HEK293 (cell line): Measurements from ENCODE around the gene LIX1L.

Experiments
- GLIS2 ChIP-seq: fragments of 450-650 bp; formaldehyde crosslinking; IDR thresholded peaks from 2 replicates; pipeline ENCODE4 v1.5.1; 2016; ENCODE audit warnings: missing biosample characterization, missing genetic modification characterization
- KLF1 ChIP-seq: fragments of 450-650 bp; formaldehyde crosslinking; IDR thresholded peaks from 2 replicates; pipeline ENCODE4 v1.5.1; 2016; ENCODE audit warnings: missing biosample characterization, missing genetic modification characterization
- PRDM1 ChIP-seq: fragments of 450-650 bp; formaldehyde crosslinking; IDR thresholded peaks from 2 replicates; pipeline ENCODE4; 2016; ENCODE audit warnings: missing biosample characterization, missing genetic modification characterization
- RBAK ChIP-seq: fragments of 450-650 bp; formaldehyde crosslinking; IDR thresholded peaks from 2 replicates; pipeline ENCODE4 v1.5.1; 2016; ENCODE audit warnings: missing biosample characterization, missing genetic modification characterization
- REPIN1 ChIP-seq: fragments of 450-650 bp; formaldehyde crosslinking; IDR thresholded peaks from 2 replicates; pipeline ENCODE4 v1.5.1; 2017; ENCODE audit warnings: missing biosample characterization, missing genetic modification characterization, low read depth
- YY2 ChIP-seq: fragments of 450-650 bp; formaldehyde crosslinking; IDR thresholded peaks from 2 replicates; pipeline ENCODE4 v1.5.1; 2016; ENCODE audit warnings: missing biosample characterization, missing genetic modification characterization
- ZBTB1 ChIP-seq: fragments of 450-650 bp; formaldehyde crosslinking; IDR thresholded peaks from 2 replicates; pipeline ENCODE4 v1.5.1; 2016; ENCODE audit warnings: missing biosample characterization, missing genetic modification characterization
- ZBTB17 ChIP-seq: fragments of 450-650 bp; formaldehyde crosslinking; IDR thresholded peaks from 2 replicates; pipeline ENCODE4 v1.5.1; 2016; ENCODE audit warnings: missing biosample characterization, missing genetic modification characterization
- ZNF114 ChIP-seq: fragments of 450-650 bp; formaldehyde crosslinking; IDR thresholded peaks from 2 replicates; pipeline ENCODE4 v1.5.0; 2017; ENCODE audit warnings: missing biosample characterization, missing genetic modification characterization
- ZNF138 ChIP-seq: fragments of 450-650 bp; formaldehyde crosslinking; IDR thresholded peaks from 2 replicates; pipeline ENCODE4 v1.5.1; 2016; ENCODE audit warnings: missing biosample characterization, missing genetic modification characterization, borderline replicate concordance
- ZNF174 ChIP-seq: fragments of 450-650 bp; formaldehyde crosslinking; IDR thresholded peaks from 2 replicates; pipeline ENCODE4 v1.5.0; 2017; ENCODE audit warnings: missing biosample characterization, mild to moderate bottlenecking, missing genetic modification characterization
- ZNF24 ChIP-seq: fragments of 450-650 bp; formaldehyde crosslinking; IDR thresholded peaks from 2 replicates; pipeline ENCODE4 v1.5.1; 2016; ENCODE audit warnings: missing biosample characterization, missing genetic modification characterization
- ZNF274 ChIP-seq, 2 experiments: fragments of 200-500 bp in 1 of 2; fragments of 450-650 bp in 1 of 2; sonication (Bioruptor generic) in 1 of 2; formaldehyde crosslinking in 1 of 2; IDR thresholded peaks; 2 replicates each; pipeline versions ENCODE4 v1.5.1 to v1.6.1; 2014 to 2016; ENCODE audit warnings: borderline replicate concordance in 1 of 2, inconsistent platforms in 1 of 2, low read length in 1 of 2, missing biosample characterization in 1 of 2, missing genetic modification characterization in 1 of 2
- ZNF391 ChIP-seq: fragments of 450-650 bp; formaldehyde crosslinking; IDR thresholded peaks from 2 replicates; pipeline ENCODE4 v1.5.1; 2016; ENCODE audit warnings: low read depth, missing biosample characterization, missing genetic modification characterization, borderline replicate concordance
- ZNF398 ChIP-seq: fragments of 450-650 bp; formaldehyde crosslinking; IDR thresholded peaks from 2 replicates; pipeline ENCODE4 v1.5.1; 2017; ENCODE audit warnings: missing biosample characterization, missing genetic modification characterization
- ZNF404 ChIP-seq: fragments of 450-650 bp; formaldehyde crosslinking; IDR thresholded peaks from 2 replicates; pipeline ENCODE4 v1.5.1; 2017; ENCODE audit warnings: missing biosample characterization, missing genetic modification characterization
- ZNF510 ChIP-seq: fragments of 450-650 bp; formaldehyde crosslinking; IDR thresholded peaks from 2 replicates; pipeline ENCODE4 v1.5.1; 2018; ENCODE audit warnings: mild to moderate bottlenecking, missing genetic modification characterization, missing biosample characterization; ENCODE audit not compliant: insufficient replicate concordance
- ZNF514 ChIP-seq: fragments of 450-650 bp; formaldehyde crosslinking; IDR thresholded peaks from 2 replicates; pipeline ENCODE4 v1.5.1; 2016; ENCODE audit warnings: missing biosample characterization, missing genetic modification characterization
- ZNF560 ChIP-seq: fragments of 450-650 bp; formaldehyde crosslinking; IDR thresholded peaks from 2 replicates; pipeline ENCODE4 v1.5.1; 2017; ENCODE audit warnings: missing biosample characterization, missing genetic modification characterization, borderline replicate concordance
- ZNF610 ChIP-seq: fragments of 450-650 bp; formaldehyde crosslinking; IDR thresholded peaks from 2 replicates; pipeline ENCODE4 v1.5.1; 2016; ENCODE audit warnings: missing biosample characterization, missing genetic modification characterization, borderline replicate concordance
- ZNF626 ChIP-seq: fragments of 450-650 bp; sonication (Bioruptor Pico); formaldehyde crosslinking; IDR thresholded peaks from 2 replicates; pipeline ENCODE4 v1.5.1; 2018; ENCODE audit warnings: missing biosample characterization, missing genetic modification characterization, inconsistent platforms
- ZNF677 ChIP-seq: fragments of 450-650 bp; IDR thresholded peaks from 2 replicates; pipeline ENCODE4 v1.5.0; 2018; ENCODE audit warnings: missing biosample characterization, mild to moderate bottlenecking, missing genetic modification characterization, moderate library complexity
- ZNF707 ChIP-seq: fragments of 450-650 bp; formaldehyde crosslinking; IDR thresholded peaks from 2 replicates; pipeline ENCODE4 v1.5.1; 2016; ENCODE audit warnings: missing biosample characterization, missing genetic modification characterization
- ZNF785 ChIP-seq: fragments of 450-650 bp; formaldehyde crosslinking; IDR thresholded peaks from 2 replicates; pipeline ENCODE4 v1.5.1; 2016; ENCODE audit warnings: missing biosample characterization, missing genetic modification characterization
- ZNF792 ChIP-seq: fragments of 450-650 bp; formaldehyde crosslinking; IDR thresholded peaks from 2 replicates; pipeline ENCODE4 v1.5.1; 2016; ENCODE audit warnings: missing biosample characterization, missing genetic modification characterization
- ZNF843 ChIP-seq: fragments of 450-650 bp; formaldehyde crosslinking; IDR thresholded peaks from 2 replicates; pipeline ENCODE4 v1.5.1; 2016; ENCODE audit warnings: missing biosample characterization, missing genetic modification characterization
- ZSCAN16 ChIP-seq: fragments of 450-650 bp; formaldehyde crosslinking; IDR thresholded peaks from 2 replicates; pipeline ENCODE4 v1.5.1; 2016; ENCODE audit warnings: missing biosample characterization, missing genetic modification characterization
- ZSCAN4 ChIP-seq: fragments of 450-650 bp; formaldehyde crosslinking; IDR thresholded peaks from 2 replicates; pipeline ENCODE4 v1.5.1; 2017; ENCODE audit warnings: missing biosample characterization, missing genetic modification characterization
- TF ChIP-seq, protein P1 (sequence below): fragments of 450-650 bp; formaldehyde crosslinking; IDR thresholded peaks from 2 replicates; pipeline ENCODE4 v1.5.1; 2016; ENCODE audit warnings: missing biosample characterization, missing genetic modification characterization
- TF ChIP-seq, protein P2 (sequence below): fragments of 450-650 bp; IDR thresholded peaks from 2 replicates; pipeline ENCODE4 v1.5.1; 2018; ENCODE audit warnings: missing biosample characterization, missing genetic modification characterization

Gene LIX1L

DNA sequence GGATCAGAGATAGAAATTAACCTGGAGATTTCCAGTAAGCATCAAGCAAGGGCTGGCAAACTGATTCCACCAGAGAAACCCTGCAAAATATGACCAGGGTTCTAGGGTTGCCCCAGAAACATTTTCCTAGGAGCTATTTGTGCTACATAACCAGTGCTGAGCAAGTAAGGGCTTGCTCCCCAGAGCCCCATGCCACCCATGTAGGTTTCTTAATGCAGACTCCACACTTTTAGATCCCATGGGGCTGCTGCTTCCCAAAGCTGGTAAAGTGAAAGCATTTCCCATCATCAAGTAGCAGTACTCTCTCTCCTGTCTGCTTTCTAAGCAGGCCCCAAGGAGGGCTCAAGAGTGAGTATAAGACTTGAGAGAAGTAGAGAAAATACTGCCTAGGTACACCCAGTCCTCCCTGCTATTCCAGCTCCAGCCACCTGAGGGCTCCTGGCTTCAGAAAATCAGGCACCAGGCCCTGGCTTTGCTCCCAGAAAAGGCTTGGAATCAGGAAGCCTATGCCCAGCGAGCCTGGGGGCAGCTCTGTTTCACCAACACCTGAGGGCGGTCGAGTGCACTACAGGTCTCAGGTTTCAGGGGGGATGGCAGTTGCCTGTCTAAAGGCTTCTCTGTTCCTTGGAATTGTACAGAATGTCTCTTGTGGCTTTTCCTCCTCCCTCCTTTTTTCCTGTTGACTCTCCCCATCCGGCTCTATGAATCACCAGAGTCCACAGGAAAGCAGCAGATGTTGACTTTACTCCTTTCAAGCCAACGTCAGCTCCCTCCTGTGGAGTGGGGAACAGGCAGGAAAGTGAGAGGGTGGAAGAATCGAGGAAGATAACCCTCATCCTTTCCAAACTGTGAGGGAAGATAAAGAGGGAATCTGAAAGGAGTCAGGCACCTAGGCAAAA is 66.0 kb downstream of the LIX1L start (continued):
- TF ChIP-seq, protein P1, sequence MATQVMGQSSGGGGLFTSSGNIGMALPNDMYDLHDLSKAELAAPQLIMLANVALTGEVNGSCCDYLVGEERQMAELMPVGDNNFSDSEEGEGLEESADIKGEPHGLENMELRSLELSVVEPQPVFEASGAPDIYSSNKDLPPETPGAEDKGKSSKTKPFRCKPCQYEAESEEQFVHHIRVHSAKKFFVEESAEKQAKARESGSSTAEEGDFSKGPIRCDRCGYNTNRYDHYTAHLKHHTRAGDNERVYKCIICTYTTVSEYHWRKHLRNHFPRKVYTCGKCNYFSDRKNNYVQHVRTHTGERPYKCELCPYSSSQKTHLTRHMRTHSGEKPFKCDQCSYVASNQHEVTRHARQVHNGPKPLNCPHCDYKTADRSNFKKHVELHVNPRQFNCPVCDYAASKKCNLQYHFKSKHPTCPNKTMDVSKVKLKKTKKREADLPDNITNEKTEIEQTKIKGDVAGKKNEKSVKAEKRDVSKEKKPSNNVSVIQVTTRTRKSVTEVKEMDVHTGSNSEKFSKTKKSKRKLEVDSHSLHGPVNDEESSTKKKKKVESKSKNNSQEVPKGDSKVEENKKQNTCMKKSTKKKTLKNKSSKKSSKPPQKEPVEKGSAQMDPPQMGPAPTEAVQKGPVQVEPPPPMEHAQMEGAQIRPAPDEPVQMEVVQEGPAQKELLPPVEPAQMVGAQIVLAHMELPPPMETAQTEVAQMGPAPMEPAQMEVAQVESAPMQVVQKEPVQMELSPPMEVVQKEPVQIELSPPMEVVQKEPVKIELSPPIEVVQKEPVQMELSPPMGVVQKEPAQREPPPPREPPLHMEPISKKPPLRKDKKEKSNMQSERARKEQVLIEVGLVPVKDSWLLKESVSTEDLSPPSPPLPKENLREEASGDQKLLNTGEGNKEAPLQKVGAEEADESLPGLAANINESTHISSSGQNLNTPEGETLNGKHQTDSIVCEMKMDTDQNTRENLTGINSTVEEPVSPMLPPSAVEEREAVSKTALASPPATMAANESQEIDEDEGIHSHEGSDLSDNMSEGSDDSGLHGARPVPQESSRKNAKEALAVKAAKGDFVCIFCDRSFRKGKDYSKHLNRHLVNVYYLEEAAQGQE: peak; percentile 19; the same call in 1 of the 2 replicates
- TF ChIP-seq ZNF138 (no peak), ZNF785 (tag by site-specific recombination) (no peak), ZNF398 (peak; percentile 81), KLF1 (tag by site-specific recombination) (no peak), ZNF610 (tag by site-specific recombination) (no peak; the same call in 1 of the 2 replicates), YY2 (no peak), ZNF274 (IDR thresholded peaks at IDR 0.05; ENCODE audit: low read length) (no peak), ZNF274 (tag by site-specific recombination; IDR thresholded peaks at IDR 0.05; ENCODE audit: borderline replicate concordance) (no peak), ZNF677 (tag by site-specific recombination) (no peak), ZBTB1 (no peak), ZSCAN16 (tag by site-specific recombination) (no peak), GLIS2 (tag by site-specific recombination) (peak; percentile 42; the same call in 1 of the 2 replicates), ZNF404 (tag by site-specific recombination) (no peak), ZBTB17 (tag by site-specific recombination) (peak; percentile 96), ZNF391 (tag by site-specific recombination) (peak; percentile 45; the same call in 1 of the 2 replicates), ZNF510 (tag by site-specific recombination) (no peak), ZNF24 (tag by site-specific recombination) (peak; percentile 96), RBAK (tag by site-specific recombination) (no peak), ZNF174 (tag by site-specific recombination) (no peak), ZNF707 (tag by site-specific recombination) (no peak), ZSCAN4 (tag by site-specific recombination) (no peak), ZNF626 (tag by site-specific recombination) (no peak), ZNF560 (tag by site-specific recombination) (no peak), PRDM1 (tag by site-specific recombination) (peak; percentile 92), REPIN1 (tag by site-specific recombination) (no peak; the same call in 1 of the 2 replicates), ZNF514 (tag by site-specific recombination) (no peak), ZNF114 (tag by site-specific recombination) (no peak), ZNF792 (tag by site-specific recombination) (no peak), ZNF843 (no peak)
- TF ChIP-seq, protein P2, sequence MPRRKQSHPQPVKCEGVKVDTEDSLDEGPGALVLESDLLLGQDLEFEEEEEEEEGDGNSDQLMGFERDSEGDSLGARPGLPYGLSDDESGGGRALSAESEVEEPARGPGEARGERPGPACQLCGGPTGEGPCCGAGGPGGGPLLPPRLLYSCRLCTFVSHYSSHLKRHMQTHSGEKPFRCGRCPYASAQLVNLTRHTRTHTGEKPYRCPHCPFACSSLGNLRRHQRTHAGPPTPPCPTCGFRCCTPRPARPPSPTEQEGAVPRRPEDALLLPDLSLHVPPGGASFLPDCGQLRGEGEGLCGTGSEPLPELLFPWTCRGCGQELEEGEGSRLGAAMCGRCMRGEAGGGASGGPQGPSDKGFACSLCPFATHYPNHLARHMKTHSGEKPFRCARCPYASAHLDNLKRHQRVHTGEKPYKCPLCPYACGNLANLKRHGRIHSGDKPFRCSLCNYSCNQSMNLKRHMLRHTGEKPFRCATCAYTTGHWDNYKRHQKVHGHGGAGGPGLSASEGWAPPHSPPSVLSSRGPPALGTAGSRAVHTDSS: peak; percentile 54
